ENCODE measurements around the gene FAIM2.

FAIM2 gene

GRCh38 chr12:49824416-49824815 lies 79.3 kb downstream of the FAIM2 start:
- WGBS (ENCODE audit: insufficient coverage, insufficient read length), result no CpG with 5 or more reads among the region's 8 CpGs
- Histone ChIP-seq H3K4me1 (ENCODE audit: control insufficient read depth, insufficient read depth, low read length) (peaks cover 2% of the 10 kb centered on the region; the same call in 1 of the 2 replicates), H3K27ac (ENCODE audit: low read length) (no peak overlapping the region)

GRCh38 chr12:49823951-49824350 lies 79.7 kb downstream of the FAIM2 start:
- DNase-seq (ENCODE audit: low read depth, low spot score), result no peak
- Histone ChIP-seq H3K9me3 (ENCODE audit: control insufficient read depth, insufficient read depth, low read length) (no peaks in the 10 kb centered on the region), H3K4me1 (ENCODE audit: control insufficient read depth, insufficient read depth, low read length) (peaks cover 2% of the 10 kb centered on the region; the same call in 1 of the 2 replicates), H3K27me3 (ENCODE audit: control insufficient read depth, insufficient read depth, low read length) (no peaks in the 10 kb centered on the region), H3K27ac (ENCODE audit: low read length) (no peak overlapping the region), H3K36me3 (ENCODE audit: control insufficient read depth, insufficient read depth, low read length) (no peaks in the 10 kb centered on the region), H3K4me3 (ENCODE audit: low read length) (no peak overlapping the region)
- no CpG with 5 or more reads among the region's 6 CpGs for WGBS (ENCODE audit: insufficient coverage, insufficient read length)

More at GRCh38 chr12:49824416-49824815, 79.3 kb downstream of the FAIM2 start:
- Histone ChIP-seq H3K27me3 (ENCODE audit: control insufficient read depth, insufficient read depth, low read length) (no peaks in the 10 kb centered on the region), H3K9me3 (ENCODE audit: control insufficient read depth, insufficient read depth, low read length) (no peaks in the 10 kb centered on the region), H3K4me3 (ENCODE audit: low read length) (no peak overlapping the region), H3K36me3 (ENCODE audit: control insufficient read depth, insufficient read depth, low read length) (no peaks in the 10 kb centered on the region)
- no peak for DNase-seq (ENCODE audit: low read depth, low spot score)

GRCh38 chr12:49823350-49823749 lies 80.3 kb downstream of the FAIM2 start:
- Histone ChIP-seq H3K27me3 (ENCODE audit: control insufficient read depth, insufficient read depth, low read length) (no peaks in the 10 kb centered on the region), H3K4me3 (ENCODE audit: low read length) (no peak overlapping the region), H3K36me3 (ENCODE audit: control insufficient read depth, insufficient read depth, low read length) (no peaks in the 10 kb centered on the region), H3K9me3 (ENCODE audit: control insufficient read depth, insufficient read depth, low read length) (no peaks in the 10 kb centered on the region), H3K4me1 (ENCODE audit: control insufficient read depth, insufficient read depth, low read length) (peaks cover 2% of the 10 kb centered on the region; the same call in 1 of the 2 replicates), H3K27ac (ENCODE audit: low read length) (no peak overlapping the region)
- DNase-seq (ENCODE audit: low read depth, low spot score), result no peak
- no CpG with 5 or more reads among the region's 1 CpG for WGBS (ENCODE audit: insufficient coverage, insufficient read length)

- no peaks in the 10 kb centered on the region for H3K36me3 ChIP-seq (ENCODE audit: control insufficient read depth, insufficient read depth, low read length)
- H3K4me3 ChIP-seq (ENCODE audit: low read length), result no peak overlapping the region
- peaks cover 2% of the 10 kb centered on the region; the same call in 1 of the 2 replicates for H3K4me1 ChIP-seq (ENCODE audit: control insufficient read depth, insufficient read depth, low read length)
- DNase-seq (ENCODE audit: low read depth, low spot score), result no peak
- no peaks in the 10 kb centered on the region for H3K27me3 ChIP-seq (ENCODE audit: control insufficient read depth, insufficient read depth, low read length)
- no CpG with 5 or more reads among the region's 10 CpGs for WGBS (ENCODE audit: insufficient coverage, insufficient read length)
- H3K9me3 ChIP-seq (ENCODE audit: control insufficient read depth, insufficient read depth, low read length), result no peaks in the 10 kb centered on the region
- H3K27ac ChIP-seq (ENCODE audit: low read length), result no peak overlapping the region
Observed at GRCh38 chr12:49821373-49822287, 82.1 kb downstream of the FAIM2 start.

GRCh38 chr12:49819786-49820185 lies 83.9 kb downstream of the FAIM2 start:
- DNase-seq (ENCODE audit: low read depth, low spot score), result no peak
- Histone ChIP-seq H3K36me3 (ENCODE audit: control insufficient read depth, insufficient read depth, low read length) (no peaks in the 10 kb centered on the region), H3K9me3 (ENCODE audit: control insufficient read depth, insufficient read depth, low read length) (no peaks in the 10 kb centered on the region), H3K27ac (ENCODE audit: low read length) (no peak overlapping the region), H3K4me3 (ENCODE audit: low read length) (no peak overlapping the region), H3K4me1 (ENCODE audit: control insufficient read depth, insufficient read depth, low read length) (peaks cover 2% of the 10 kb centered on the region; the same call in 1 of the 2 replicates), H3K27me3 (ENCODE audit: control insufficient read depth, insufficient read depth, low read length) (no peaks in the 10 kb centered on the region)
- no CpG with 5 or more reads among the region's 2 CpGs for WGBS (ENCODE audit: insufficient coverage, insufficient read length)

- no peaks in the 10 kb centered on the region for H3K36me3 ChIP-seq (ENCODE audit: control insufficient read depth, insufficient read depth, low read length)
- H3K4me1 ChIP-seq (ENCODE audit: control insufficient read depth, insufficient read depth, low read length), result peaks cover 2% of the 10 kb centered on the region; the same call in 1 of the 2 replicates
- H3K27me3 ChIP-seq (ENCODE audit: control insufficient read depth, insufficient read depth, low read length), result no peaks in the 10 kb centered on the region
- DNase-seq (ENCODE audit: low read depth, low spot score), result no peak
- no peak overlapping the region for H3K4me3 ChIP-seq (ENCODE audit: low read length)
- H3K9me3 ChIP-seq (ENCODE audit: control insufficient read depth, insufficient read depth, low read length), result no peaks in the 10 kb centered on the region
- no CpG with 5 or more reads among the region's 7 CpGs for WGBS (ENCODE audit: insufficient coverage, insufficient read length)
- H3K27ac ChIP-seq (ENCODE audit: low read length), result no peak overlapping the region
Observed at GRCh38 chr12:49818241-49818895, 85.3 kb downstream of the FAIM2 start.

Data from iPS DF 6.9 (cell line).